ENCODE results near the gene GULP1.
"Not testable (repeated sequence)": the region's sequence is repeated elsewhere in the genome, so short reads cannot be mapped to it uniquely, and the experiment has no call there.

The GULP1 gene

DNA sequence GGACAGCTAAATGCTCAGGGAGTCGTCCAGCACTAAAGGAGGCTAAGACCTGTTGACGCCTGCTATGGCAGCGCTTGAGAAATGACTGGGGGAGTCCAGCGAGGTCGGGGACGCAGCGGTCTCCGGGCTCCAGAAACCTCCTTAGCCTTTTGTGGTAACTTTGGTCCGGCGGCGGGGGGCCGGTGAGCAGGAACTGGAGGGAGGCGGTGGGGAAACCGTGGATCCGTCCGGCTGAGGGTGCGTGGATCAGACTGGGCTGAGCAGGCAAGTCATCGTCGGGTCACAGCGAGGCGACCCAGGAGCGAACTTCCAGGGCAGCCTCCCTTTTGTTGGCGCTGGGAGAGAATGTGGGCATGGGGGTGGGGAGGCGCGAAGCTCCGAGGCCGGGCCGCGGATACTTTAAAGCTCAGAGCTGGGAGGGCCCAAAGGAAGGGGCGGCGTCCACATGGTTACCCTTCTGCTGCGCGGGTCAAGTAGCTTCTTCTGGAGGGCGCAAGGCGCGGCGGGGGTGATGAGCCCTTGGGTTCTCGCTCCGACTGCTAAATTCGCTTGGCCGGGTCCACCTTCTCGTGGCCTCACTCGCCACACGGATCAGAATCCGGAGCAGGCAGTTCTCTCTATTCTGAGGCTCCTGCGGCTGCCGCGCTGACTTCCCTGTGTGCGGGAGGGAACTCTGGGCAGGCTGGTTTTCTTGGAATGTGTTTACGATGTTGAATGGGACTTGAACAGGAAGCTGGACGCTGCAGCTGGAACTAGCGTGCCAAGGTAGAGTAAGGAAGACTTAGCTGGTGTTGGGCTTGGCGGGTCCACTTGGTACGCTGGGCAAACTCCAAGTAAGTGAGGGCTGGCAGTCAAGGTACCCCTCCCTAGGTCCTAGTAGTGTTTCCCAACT lies 920 bp downstream of the GULP1 start:
- DNase-seq (ENCODE audit: low read depth in 2 of 2), result no peak

DNA sequence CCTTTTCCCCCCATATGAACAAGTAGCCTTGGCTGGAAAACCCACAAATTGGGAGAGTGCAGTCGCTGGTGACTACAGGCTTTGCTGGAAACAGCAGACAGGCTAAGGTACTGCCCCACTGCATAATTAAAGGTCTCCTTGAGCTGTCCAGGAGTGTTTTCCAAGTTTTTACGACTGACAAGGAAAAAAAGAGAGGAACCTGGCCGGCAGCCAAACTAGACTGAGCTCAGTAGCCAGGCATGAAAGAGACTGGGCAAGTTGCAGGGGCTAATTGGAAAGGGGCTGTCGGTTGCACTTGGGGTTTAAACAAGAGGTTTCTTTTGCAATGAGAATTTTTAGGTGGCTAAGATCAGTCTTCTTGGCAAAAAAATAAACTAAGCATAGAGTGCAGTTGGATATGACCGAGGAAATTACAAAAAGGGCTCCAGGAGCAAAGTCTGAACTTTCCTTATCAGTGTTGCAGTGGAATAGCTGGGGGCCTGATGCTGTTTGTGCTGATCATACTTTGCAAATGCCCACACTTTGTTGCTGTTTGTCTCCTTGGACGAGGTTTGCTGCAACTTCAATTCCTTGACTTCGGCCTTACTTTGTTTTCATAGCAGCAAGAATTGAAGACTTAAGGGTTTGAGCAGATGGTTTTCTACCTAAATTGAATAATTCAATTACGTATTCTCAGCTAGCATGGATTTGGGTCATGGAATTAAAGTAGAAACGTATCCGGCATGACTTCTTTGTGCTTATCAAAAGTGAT lies 2.1 kb downstream of the GULP1 start:
- DNase-seq (ENCODE audit: low read depth in 2 of 2), result no peak

GRCh38 chr2:188294352-188294926 lies 2.8 kb downstream of the GULP1 start:
- DNase-seq (ENCODE audit: low read depth in 2 of 2), result no peak

DNA sequence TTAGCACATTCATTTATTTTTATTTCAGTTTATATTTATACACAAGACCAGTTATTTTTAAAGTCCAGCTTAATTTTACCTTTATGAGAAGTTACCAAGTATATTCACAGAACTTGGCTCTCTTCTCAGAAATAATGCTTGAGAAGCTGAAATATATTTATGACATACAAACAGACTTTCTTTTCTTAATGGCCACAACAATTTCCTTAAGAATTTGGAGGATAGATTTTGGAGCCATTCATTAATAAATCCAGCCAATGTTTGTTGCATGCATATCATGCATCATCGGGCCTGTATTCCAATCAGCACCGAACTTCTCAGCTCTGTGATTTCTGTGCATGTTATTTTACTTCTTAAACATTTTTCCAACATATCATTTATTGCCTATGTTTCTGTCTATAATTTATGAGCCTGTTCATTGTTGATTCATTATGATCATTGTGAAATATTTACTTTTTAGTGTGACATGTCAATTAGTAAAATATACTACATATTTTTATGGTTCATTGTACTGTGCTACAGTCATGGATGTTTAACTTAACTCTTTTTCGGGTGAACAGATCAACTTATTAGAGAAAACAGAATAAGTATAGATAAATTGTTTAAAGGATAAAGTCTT lies 3.5 kb downstream of the GULP1 start:
- DNase-seq (ENCODE audit: low read depth in 2 of 2), result no peak

- no peak for DNase-seq (ENCODE audit: low read depth in 2 of 2)
Measured at GRCh38 chr2:188297978-188298377, 6.3 kb downstream of the GULP1 start.

DNA sequence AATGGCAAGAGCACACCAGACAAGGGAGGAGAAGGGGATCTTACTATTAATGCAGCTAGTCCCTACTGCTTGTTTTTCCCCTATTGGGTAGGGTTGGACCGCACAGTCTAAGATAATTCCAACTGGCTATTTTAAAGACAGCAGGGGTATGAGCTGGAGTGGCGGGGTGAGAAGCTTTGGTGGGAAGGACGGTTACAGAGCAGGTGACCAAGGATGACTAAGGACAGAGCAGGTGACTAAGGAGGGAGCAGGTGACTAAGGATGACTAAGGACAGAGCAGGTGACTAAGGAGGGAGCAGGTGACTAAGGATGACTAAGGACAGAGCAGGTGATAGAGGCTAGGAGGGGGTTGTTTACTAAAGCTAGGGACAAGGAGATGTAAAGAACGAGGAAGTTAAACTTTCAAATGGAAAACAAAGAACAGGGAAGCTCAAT lies 7.3 kb downstream of the GULP1 start:
- not testable (repeated sequence) for DNase-seq (ENCODE audit: low read depth in 2 of 2)

GRCh38 chr2:188303363-188304031 lies 11.8 kb downstream of the GULP1 start:
- DNase-seq (ENCODE audit: low read depth in 2 of 2), result no peak

- DNase-seq (ENCODE audit: low read depth in 2 of 2), result no peak
Measured at GRCh38 chr2:188305271-188305670, 13.6 kb downstream of the GULP1 start.

- DNase-seq (ENCODE audit: low read depth in 2 of 2), result no peak
Measured at GRCh38 chr2:188306271-188306670, 14.6 kb downstream of the GULP1 start.

DNA sequence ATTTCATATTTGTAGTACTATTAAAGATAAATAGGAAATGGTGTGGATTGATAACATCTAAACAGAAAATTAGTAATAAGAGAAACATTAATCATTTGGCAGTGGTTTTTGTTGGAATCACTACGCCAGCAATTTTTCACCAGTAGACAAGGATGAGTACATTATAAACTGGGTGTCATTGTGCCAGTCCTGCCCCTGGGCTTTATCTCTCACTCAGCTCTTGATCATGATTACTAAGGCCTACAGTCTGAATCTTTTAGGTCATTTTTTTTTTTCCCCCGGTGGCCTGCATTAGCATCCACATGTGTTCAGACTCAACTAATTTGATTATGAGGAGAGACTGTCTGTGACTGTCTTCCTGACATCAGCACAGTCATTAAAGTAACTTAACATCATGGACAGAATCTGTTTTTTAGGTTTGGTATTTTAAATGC lies 16.2 kb downstream of the GULP1 start:
- no peak for DNase-seq (ENCODE audit: low read depth in 2 of 2)

DNA sequence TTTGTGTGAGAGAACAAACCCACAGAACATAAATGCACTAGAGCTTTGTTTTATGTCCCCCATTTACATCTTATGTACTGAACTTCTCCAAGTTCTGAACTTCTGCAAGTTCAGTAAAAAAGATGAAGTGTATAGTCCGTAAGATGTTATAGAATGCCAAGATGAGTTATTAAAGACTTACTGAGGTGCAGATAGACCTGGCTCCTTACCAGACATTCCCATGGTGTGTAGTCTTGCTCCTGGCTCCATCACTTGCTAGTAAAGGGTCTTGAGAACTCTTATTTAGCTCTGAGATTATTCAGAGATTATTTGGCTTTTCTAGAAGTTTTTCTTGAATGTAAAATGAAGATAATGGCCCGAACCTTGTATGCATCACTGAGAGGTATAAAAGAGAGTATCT lies 16.8 kb downstream of the GULP1 start:
- no peak for DNase-seq (ENCODE audit: low read depth in 2 of 2)

- DNase-seq (ENCODE audit: low read depth in 2 of 2), result no peak
Measured at GRCh38 chr2:188309364-188309763, 17.7 kb downstream of the GULP1 start.

- no peak for DNase-seq (ENCODE audit: low read depth in 2 of 2)
Measured at GRCh38 chr2:188314314-188315054, 22.8 kb downstream of the GULP1 start.

DNA sequence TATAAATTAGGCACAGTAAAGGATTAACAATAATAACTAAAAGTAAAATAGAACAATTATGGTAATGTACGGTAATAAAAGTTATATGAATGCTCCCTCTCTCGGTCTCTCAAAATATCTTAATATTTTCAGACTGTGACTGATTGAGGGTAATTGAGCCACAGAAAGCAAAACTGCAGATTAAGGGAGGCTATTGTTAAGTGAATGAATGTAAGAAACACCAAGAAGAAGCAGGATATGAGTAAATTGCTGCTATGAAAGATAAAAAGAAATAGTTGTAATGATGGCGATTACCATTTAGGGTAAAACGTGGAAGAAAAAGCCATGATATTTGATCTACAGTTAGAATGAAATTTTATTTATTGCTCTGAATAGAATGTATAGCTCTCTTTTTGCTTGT lies 24.1 kb downstream of the GULP1 start:
- no peak for DNase-seq (ENCODE audit: low read depth in 2 of 2)

DNA sequence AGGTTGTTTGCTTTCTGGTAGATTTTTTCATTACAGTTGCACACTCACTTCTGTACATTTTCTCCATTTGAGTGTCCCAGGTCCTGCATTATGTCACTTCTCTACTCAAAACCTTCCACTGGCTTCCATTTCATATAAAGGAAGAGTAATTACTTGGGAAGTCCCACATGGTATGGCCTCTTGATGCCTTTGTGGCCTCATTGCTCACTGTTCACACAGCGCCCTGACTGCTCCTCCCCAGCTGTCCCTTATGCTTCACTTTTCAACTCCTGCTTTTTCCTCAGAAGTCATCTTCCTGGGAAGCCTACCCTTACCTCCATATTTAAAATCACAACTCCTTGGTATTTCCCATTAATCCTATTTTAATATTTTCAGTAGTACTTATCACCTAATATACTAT lies 24.7 kb downstream of the GULP1 start:
- no peak for DNase-seq (ENCODE audit: low read depth in 2 of 2)

- DNase-seq (ENCODE audit: low read depth in 2 of 2), result no peak
Measured at GRCh38 chr2:188316791-188317423, 25.2 kb downstream of the GULP1 start.

- no peak for DNase-seq (ENCODE audit: low read depth in 2 of 2)
Measured at GRCh38 chr2:188318161-188318749, 26.6 kb downstream of the GULP1 start.

DNA sequence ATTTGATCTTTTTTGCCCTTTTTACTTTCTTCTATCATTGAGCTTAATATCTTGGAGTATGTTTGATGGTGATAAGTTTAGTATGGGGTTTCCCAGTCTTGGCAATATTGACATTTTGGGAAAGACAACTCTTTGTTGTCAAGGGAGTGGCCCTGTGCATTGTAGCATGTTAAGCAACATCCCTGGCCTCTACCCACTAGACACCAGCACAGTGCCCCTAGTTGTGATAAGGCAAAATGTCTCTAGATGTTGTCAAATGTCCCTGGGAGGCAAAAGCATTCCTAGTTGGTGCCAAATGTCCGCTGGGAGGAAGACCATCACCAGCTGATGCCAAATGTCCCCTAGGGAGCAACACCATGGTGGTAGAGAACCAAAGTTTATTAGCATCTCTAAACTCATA lies 28.2 kb downstream of the GULP1 start:
- no peak for DNase-seq (ENCODE audit: low read depth in 2 of 2)

DNA sequence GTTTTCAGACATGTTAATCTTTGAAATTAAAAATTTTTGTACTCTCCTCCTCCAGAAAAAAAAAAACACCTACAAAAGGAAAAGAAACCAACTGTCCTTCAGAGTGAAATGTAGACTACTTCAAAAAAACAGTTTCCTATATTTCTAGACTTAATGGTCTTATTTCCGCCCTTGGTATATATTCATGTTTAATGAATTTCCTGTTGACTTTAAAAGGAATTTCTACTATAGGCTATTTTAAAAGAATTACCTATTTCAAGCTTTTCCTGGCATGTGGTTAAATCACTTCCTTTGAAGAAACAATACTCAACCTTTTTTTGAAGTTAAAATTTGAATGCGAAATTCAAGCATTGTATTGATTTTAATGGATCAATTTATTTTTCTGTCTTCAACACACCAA lies 29.2 kb downstream of the GULP1 start:
- no peak for DNase-seq (ENCODE audit: low read depth in 2 of 2)
